ENCODE results near the gene SEPSECS. TPM values are rescaled to one million over a fixed set of nuclear protein-coding genes. Genes with fewer than 3 reads are reported as not detected.

Gene SEPSECS
- total RNA-seq, 4 donors from 2014 or later, result 6.6 to 19.2 (median 9.0) TPM

- WGBS, 2 donors, result 40 to 41% methylated on average over 3 of the region's 3 CpGs
- no peak for DNase-seq (ENCODE audit: low spot score in 2 of 2)
- H3K4me1 ChIP-seq, result peaks cover 0 to 10% (median 2%) of the 10 kb centered on the region in 4 donors
These were observed 68.1 kb downstream of the SEPSECS start for GRCh38 chr4:25092139-25092538.

DNA sequence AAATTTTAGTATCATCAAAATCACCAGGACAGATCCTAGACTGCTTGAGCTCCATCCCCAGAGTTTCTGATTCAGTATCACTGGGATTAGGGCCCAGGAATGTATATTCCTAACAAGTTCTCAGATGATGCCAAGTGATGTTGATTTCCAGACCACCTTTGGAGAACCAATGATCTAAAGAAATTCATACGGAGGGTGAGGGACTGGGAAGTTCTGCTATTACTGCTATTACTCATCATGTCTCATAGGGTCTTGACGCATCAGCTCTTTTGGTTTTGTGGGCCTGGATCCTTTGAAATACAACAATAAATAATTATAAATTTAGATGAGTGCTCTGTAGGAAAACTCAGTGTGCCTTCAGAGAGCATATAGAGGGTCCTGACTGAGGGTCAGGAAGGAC, 69.7 kb downstream of the SEPSECS start:
- WGBS, 2 donors, result 87 to 92% methylated on average over 2 of the region's 2 CpGs
- DNase-seq (ENCODE audit: low spot score in 2 of 2), result no peak
- no peak overlapping the region for H3K27ac ChIP-seq
- H3K36me3 ChIP-seq, result no peaks in the 10 kb centered on the region
- H3K27me3 ChIP-seq, result peaks cover 0 to 23% of the 10 kb centered on the region in 2 donors
- peaks cover 0 to 11% (median 0%) of the 10 kb centered on the region in 4 donors for H3K9me3 ChIP-seq
- peaks cover 0 to 10% (median 2%) of the 10 kb centered on the region in 4 donors for H3K4me1 ChIP-seq
- H3K4me3 ChIP-seq, result no peak overlapping the region
- no peak for TF ChIP-seq POLR2A (IDR thresholded peaks at IDR 0.05)
- TF ChIP-seq EP300 (IDR thresholded peaks at IDR 0.05), result no peak
- TF ChIP-seq, protein P1, sequence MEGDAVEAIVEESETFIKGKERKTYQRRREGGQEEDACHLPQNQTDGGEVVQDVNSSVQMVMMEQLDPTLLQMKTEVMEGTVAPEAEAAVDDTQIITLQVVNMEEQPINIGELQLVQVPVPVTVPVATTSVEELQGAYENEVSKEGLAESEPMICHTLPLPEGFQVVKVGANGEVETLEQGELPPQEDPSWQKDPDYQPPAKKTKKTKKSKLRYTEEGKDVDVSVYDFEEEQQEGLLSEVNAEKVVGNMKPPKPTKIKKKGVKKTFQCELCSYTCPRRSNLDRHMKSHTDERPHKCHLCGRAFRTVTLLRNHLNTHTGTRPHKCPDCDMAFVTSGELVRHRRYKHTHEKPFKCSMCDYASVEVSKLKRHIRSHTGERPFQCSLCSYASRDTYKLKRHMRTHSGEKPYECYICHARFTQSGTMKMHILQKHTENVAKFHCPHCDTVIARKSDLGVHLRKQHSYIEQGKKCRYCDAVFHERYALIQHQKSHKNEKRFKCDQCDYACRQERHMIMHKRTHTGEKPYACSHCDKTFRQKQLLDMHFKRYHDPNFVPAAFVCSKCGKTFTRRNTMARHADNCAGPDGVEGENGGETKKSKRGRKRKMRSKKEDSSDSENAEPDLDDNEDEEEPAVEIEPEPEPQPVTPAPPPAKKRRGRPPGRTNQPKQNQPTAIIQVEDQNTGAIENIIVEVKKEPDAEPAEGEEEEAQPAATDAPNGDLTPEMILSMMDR (IDR thresholded peaks at IDR 0.05), result no peak

More at GRCh38 chr4:25092139-25092538, 68.1 kb downstream of the SEPSECS start:
- no peak for TF ChIP-seq POLR2A (IDR thresholded peaks at IDR 0.05)
- TF ChIP-seq, protein P1 (IDR thresholded peaks at IDR 0.05), result no peak
- no peak for TF ChIP-seq EP300 (IDR thresholded peaks at IDR 0.05)
- Histone ChIP-seq H3K9me3 (peaks cover 0 to 11% (median 0%) of the 10 kb centered on the region in 4 donors), H3K4me3 (no peak overlapping the region), H3K27me3 (peaks cover 0 to 22% of the 10 kb centered on the region in 2 donors), H3K36me3 (no peaks in the 10 kb centered on the region), H3K27ac (no peak overlapping the region)

- Histone ChIP-seq H3K4me3 (no peak overlapping the region), H3K27ac (no peak overlapping the region), H3K27me3 (peaks cover 0 to 23% of the 10 kb centered on the region in 2 donors), H3K36me3 (no peaks in the 10 kb centered on the region), H3K9me3 (peaks cover 0 to 11% (median 0%) of the 10 kb centered on the region in 4 donors), H3K4me1 (peaks cover 0 to 10% (median 2%) of the 10 kb centered on the region in 4 donors)
- no peak for DNase-seq (ENCODE audit: low spot score in 2 of 2)
- TF ChIP-seq, protein P1 (IDR thresholded peaks at IDR 0.05), result no peak
- TF ChIP-seq EP300 (IDR thresholded peaks at IDR 0.05) (no peak), POLR2A (IDR thresholded peaks at IDR 0.05) (no peak)
- 60 to 63% methylated on average over 14 of the region's 14 CpGs for WGBS, 2 donors
These were observed 71.0 kb downstream of the SEPSECS start for GRCh38 chr4:25089051-25089763.

DNA sequence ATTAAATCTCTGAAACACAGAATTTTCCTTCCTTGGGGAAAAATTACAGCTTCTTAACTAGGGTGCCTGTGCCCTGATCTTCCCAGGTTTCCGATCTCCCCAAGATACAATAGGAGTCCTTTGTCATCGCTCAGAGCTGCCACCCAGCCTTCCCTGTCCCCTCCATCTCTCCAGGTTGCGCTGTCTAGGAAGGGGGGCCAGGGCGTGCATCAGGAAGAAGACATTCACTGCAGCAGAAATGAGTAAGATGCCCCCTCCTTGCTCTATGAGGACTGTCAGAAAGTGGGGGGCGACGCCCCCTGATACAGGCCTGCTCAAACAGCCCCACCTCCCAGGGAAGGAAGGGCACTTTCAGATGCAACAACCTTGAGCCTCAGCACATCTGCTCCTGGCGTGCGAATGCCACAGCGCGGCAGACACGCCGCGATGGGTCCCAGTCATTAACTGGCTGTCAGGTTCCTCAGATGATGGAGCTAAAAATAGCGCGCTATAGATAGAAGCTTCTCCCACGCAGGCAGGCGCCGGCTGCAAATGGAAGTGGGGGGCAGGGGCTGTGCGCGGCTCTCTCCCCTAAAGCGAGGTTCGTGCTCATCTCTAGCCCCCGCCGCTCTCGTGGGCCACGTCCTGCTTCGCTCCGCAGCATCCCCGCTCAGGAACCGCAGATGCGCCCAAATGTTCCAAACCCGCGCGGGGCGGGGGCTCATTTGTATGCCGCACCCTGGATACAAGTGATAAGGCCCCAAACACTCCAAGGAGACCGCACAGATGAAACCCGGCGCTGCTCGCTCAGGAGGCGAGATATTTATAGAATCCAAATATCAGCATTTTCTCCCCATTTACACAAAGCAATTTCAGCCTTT, 71.9 kb downstream of the SEPSECS start:
- H3K27ac ChIP-seq, result no peak overlapping the region
- peaks cover 0 to 23% of the 10 kb centered on the region in 2 donors for H3K27me3 ChIP-seq
- no peaks in the 10 kb centered on the region for H3K36me3 ChIP-seq
- TF ChIP-seq, protein P1 (IDR thresholded peaks at IDR 0.05), result no peak
- TF ChIP-seq EP300 (IDR thresholded peaks at IDR 0.05) (no peak), POLR2A (IDR thresholded peaks at IDR 0.05) (no peak)
- no peak for DNase-seq (ENCODE audit: low spot score in 2 of 2)
- H3K4me3 ChIP-seq, result peak overlapping the region in 2 of 4 donors; percentile 11 to 28
- H3K9me3 ChIP-seq, result peaks cover 0 to 7% (median 0%) of the 10 kb centered on the region in 4 donors
- 16 to 37% methylated on average over 36 to 41 of the region's 41 CpGs for WGBS, 2 donors
- peaks cover 0 to 10% (median 2%) of the 10 kb centered on the region in 4 donors for H3K4me1 ChIP-seq

All from tibial nerve (tissue), 4 donors.